Forelimb muscle (tissue), 1 donor: ENCODE results near the gene KIF21B. TPM values are rescaled to one million over a fixed set of nuclear protein-coding genes. Genes with fewer than 3 reads are reported as not detected.
"Not testable (repeated sequence)": the region's sequence is repeated elsewhere in the genome, so short reads cannot be mapped to it uniquely, and the experiment has no call there.

Experiments
- DNase-seq: peaks from one replicate; pipeline ENCODE4 v3.0.0-alpha.2; 2013; ENCODE audit warnings: low read depth
- polyA plus RNA-seq: library from polyadenylated mRNA; unstranded; fragments of 120-200 nt; gene quantifications from one replicate; pipeline ENCODE4 v1.2.1, GENCODE V29; 2013; ENCODE audit not compliant: insufficient read length

KIF21B gene
- polyA plus RNA-seq, 1 donor, result 0.73 TPM

DNA sequence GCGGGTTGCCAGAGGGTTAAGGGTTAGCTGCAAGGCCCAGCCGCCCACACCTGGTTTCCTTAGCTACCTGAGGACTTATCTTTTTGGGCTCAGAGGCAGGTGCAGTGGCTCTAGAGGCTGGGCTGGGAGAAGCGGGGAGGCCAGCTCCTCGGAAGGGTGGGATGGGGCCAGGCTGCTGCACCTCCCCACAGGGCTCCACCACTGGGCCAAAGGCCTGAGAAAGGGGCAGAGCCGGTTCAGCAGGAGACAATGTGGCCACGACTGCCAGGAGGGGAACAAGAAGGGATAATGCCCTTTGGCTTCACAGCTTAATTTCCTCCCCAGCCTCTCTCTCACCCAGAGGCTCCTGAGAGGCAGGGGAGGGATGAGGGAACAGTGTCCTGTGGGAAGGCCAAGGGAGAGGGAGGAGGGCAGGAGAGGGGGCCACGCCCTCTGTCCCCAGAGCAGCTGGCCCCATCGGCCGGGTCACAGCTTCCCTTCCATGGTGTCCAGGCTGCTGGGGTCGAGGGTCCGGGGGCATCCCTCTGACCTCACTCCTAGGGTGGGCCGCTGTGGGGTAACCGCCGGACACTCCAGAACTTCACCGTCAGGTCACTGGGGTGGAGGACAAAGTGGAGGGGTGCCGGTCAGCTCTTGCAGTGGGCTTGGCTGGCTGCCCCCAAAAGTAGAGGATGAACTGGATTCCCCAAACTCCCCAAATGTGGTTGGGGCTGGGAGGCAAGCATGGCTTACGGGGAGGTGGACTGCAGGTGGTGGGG lies 50.4 kb downstream of the KIF21B start:
- DNase-seq, result no peak

- no peak for DNase-seq
Measured at GRCh38 chr1:200971955-200972711, 51.4 kb downstream of the KIF21B start.

DNA sequence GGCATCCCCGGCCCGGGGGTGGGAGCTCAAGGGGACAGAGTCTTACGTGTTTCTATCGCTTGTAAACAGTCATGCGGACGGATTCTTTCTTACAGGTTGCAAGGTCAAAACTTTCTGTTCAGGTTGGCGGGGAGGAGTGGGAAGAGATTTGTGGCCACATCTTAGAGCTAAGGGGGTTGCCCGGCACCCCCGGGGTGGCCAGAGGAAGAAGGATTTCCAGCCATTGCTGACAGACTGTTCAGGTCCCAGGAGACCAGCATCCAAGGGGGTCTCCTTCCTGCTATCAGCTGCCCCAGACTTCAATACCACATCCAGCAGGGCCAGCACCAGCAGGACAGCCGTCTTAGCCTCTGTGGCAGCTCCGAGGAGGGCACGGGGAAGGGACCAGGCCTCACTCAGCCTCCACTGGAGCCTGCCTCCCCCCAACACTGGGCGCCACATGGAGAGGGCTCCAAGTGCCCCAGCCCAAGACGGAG lies 52.0 kb downstream of the KIF21B start:
- no peak for DNase-seq

DNA sequence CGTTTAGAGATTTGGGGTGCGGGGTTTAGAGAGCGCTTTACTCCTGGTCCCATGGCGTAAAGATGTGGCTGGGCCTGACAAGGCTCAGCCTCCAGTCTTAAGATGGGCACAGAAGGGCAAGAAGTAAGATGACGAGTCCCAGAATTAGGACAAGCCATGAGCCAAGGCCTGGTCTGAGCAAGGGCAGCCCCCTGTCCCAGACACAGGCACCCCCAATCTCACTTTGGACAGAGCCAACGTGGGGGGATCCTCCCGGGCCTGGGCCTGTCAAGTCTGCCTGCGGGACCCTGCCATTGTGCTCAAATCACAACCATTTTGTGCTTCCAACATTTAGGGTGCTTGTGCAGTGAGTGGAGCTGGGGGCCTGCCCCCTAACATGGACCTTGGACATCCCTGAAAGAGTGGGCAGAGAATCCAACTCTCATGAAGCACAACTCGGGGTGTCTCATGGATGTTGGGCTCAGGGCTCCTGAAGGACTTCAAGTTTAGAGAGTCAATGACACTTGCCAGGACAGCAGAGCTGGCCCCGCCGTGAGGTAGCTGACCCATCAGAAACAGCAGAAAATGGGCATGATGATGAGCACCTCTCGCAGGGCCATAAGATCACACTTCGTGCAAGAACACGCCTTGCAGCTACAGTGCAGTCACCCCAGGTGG lies 52.6 kb downstream of the KIF21B start:
- DNase-seq, result no peak

GRCh38 chr1:200969726-200970561 lies 53.6 kb downstream of the KIF21B start:
- DNase-seq, result no peak

DNA sequence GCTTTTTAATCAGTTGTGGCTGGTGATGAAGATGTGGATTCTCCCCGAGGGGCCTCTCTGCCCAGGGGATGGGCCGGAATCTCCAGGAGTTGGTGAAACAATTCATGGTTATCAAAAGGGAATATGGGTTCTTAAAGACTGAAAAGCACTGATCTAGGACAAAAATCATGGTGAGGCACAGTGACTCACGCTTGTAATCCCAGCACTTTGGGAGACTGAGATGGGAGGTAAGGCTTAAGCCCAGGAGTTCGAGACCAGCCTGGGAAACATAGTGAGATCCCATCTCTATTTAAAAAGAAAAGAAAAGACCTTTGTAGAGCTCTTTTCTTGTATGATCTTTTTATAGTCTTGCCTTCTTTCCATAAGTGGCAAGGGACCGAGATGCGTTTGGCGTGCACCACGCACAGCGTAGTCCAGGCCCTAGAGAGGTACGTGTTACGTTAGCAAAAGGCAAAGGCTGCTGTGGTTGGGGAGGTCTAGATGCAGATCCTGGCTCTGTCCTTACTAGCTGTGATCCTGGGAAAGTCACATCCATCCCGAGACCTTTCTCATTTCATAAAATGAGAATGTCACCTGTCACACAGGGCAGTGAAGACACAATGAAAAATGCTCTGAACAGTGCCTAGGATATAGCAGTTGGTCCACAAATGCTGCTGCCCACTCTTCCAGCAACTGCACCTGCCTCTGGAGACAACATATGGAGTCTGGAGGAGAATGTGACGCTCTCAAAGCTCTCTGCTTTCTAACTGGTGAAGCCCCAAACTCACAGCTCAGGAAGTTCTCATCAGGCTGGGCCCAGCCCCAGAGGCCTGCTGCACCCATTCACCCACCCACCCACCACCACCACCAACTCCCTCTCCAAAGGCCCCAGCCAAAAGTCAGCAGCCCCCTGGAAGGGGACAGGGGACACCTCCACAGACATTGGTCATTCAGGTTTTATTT lies 54.8 kb downstream of the KIF21B start:
- DNase-seq, result no peak

- DNase-seq, result no peak
Measured at GRCh38 chr1:200967693-200968468, 55.6 kb downstream of the KIF21B start.

- DNase-seq, result no peak
Measured at GRCh38 chr1:200966934-200967333, 56.6 kb downstream of the KIF21B start.

DNA sequence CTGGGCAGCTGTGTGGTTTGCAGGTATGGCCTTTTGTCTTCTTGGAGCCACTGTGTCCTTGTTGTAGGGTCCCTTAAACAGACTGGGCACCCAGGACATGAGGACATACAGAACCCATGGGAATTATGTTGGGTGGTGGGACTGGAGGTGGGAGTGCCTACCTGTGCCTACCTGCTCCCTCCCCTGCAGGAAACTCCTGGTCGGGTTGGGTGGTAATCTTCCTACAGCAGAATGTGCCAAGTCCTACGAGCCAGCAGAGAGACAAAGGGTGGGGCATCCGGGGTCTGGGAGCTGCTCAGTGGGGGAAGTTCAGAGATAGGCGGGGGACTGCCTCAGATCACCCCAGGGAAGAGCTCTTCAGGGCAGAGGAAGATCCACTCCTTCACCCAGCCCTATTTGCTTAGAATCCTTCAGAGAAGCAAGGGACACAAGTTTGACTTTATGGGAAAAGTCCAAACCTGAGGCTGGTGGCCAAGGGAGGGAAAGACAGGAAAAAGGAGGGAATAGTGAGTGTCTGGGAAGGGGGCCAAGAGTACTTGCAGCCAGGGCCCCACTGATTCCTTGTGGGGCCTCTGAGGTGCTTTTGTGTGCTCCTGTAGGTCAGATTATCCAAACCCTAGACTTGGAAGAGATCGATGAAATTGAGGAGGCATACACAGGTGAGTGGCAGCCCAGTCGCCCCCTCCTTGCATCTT lies 58.3 kb downstream of the KIF21B start:
- no peak for DNase-seq

GRCh38 chr1:200963888-200964287 lies 59.6 kb downstream of the KIF21B start:
- DNase-seq, result not testable (repeated sequence)

- no peak for DNase-seq
Measured at GRCh38 chr1:200963076-200963475, 60.4 kb downstream of the KIF21B start.

DNA sequence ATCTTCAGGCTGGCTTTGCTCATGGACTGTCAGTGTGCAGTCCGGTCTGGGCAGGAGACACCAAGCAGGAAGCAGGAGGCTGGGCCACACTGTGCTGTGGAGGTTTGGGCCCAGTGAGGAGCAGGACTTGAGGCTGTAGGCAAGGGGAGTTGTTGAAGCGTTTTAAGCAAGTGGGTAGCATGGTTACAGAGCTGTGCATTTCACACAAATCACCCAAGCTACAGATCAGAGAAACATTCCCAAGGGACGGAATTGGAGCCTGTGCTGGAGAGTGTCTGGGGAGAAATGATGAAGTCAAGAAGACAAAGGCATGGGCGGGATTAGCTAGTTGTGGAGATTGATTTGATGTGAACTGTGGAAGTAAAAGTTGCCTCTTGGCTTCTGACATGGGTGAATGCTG lies 60.9 kb downstream of the KIF21B start:
- no peak for DNase-seq

GRCh38 chr1:200962151-200962550 lies 61.4 kb downstream of the KIF21B start:
- not testable (repeated sequence) for DNase-seq

- no peak for DNase-seq
Measured at GRCh38 chr1:200960948-200961340, 62.6 kb downstream of the KIF21B start.

- DNase-seq, result no peak
Measured at GRCh38 chr1:200960236-200960947, 63.1 kb downstream of the KIF21B start.

DNA sequence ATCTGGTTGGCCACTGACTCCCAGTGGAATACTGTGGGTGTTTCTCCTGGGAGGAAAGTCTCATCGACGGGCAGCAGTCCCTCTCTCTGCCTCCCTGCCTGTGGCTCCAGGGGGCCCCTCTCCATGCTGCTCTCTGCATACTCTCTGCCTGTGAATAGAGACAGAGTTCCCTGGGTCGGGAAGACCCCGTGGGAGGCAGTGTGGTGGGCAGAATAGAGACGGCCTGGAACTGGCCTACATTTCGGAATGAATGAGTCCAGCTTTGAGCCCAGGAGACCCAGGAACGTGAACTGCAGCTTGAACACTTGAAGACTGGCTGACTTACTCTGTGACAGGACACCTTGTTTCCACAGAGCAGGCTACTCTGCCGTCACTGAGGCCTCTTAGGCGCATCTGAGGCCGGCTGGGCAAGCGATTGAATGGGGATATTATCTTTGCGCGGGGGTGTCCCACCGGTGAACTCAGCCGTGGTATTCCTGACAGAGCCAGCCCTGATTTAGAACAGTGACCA lies 64.0 kb downstream of the KIF21B start:
- DNase-seq, result no peak

DNA sequence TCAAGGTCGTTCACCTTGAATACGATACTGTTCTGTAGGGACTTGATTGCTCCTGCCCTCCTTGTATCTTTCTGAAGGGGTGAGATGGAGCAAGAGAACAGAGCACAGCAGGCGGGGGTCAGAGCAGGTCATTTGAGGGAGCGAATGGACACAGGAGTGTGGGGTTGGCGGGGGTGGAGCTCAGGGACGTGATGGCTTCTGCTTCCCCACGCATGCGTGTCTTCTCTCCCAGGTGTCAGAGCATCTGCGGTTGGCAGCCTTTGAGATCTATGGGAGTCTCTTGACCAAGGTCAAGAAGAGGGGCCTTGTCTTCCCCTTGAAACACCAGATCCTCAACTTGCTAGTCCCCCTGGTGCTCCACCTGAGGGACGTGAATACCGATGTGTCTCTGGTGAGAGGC lies 64.9 kb downstream of the KIF21B start:
- DNase-seq, result no peak

- no peak for DNase-seq
Measured at GRCh38 chr1:200954434-200954833, 69.1 kb downstream of the KIF21B start.
